Thyroid gland (tissue), 4 donors: ENCODE measurements around the gene CNTN5. TPM values are rescaled to one million over a fixed set of nuclear protein-coding genes. Genes with fewer than 3 reads are reported as not detected.

Experiments
- DNase-seq, 2 donors: peaks; one replicate each; pipeline ENCODE4 v3.0.0-alpha.2; 2019
- H3K27ac ChIP-seq, 3 donors: fragments of 200-600 bp; sonication (generic); 1 replicate in 2 of 3; 2 replicates in 1 of 3; pipeline ENCODE4 v1.5.1; 2016 to 2019; ENCODE audit warnings: mild to moderate bottlenecking in 1 of 3, moderate library complexity in 1 of 3
- H3K27me3 ChIP-seq: fragments of 200-600 bp; sonication (generic); one replicate; pipeline ENCODE4 v1.5.1; 2019
- H3K36me3 ChIP-seq, 2 donors: fragments of 200-600 bp; sonication (generic); one replicate each; pipeline ENCODE4 v1.5.1; 2016 to 2019
- H3K4me1 ChIP-seq, 2 donors: fragments of 200-600 bp; sonication (generic); one replicate each; pipeline ENCODE4 v1.5.1; 2017 to 2019
- H3K4me3 ChIP-seq, 3 donors: fragments of 200-600 bp; sonication (generic); replicated peaks in 1 of 3; 1 replicate in 2 of 3; 2 replicates in 1 of 3; pipeline ENCODE4 v1.5.1; 2016; ENCODE audit warnings: mild to moderate bottlenecking in 1 of 3
- H3K9me3 ChIP-seq: fragments of 200-600 bp; sonication (generic); one replicate; pipeline ENCODE4 v1.5.1; 2017
- POLR2A ChIP-seq, 2 donors: fragments of 450-650 bp; IDR thresholded peaks; one replicate each; pipeline ENCODE4 v1.6.1; 2017; ENCODE audit warnings: antibody characterized with exemption in 2 of 2, mild to moderate bottlenecking in 2 of 2, moderate library complexity in 1 of 2
- WGBS, 2 donors: methylation state at CpG; one replicate each; pipeline ENCODE4 v1.1.5; 2017; 5-methylcytosine and 5-hydroxymethylcytosine counted together
- intact Hi-C: fragments of 100-400 bp; cut with DNase I; formaldehyde crosslinking; loops from one replicate; pipeline ENCODE4 v1.15.1; 2023
- total RNA-seq, 4 donors: library from RNA; depleted of rRNA; stranded (reverse); fragments of >200 nt; gene quantifications; one replicate each; pipeline ENCODE4 v1.2.3, GENCODE V29; 2016
- TF ChIP-seq, protein P1 (sequence below), 6 experiments: fragments of 200-600 bp in 3 of 6; fragments of 450-650 bp in 3 of 6; sonication (generic) in 3 of 6; IDR thresholded peaks; one replicate each; pipeline ENCODE4 v1.5.1; 2016 to 2019; ENCODE audit warnings: antibody characterized with exemption in 6 of 6, mild to moderate bottlenecking in 2 of 6, inconsistent platforms in 1 of 6, moderate library complexity in 1 of 6

Gene CNTN5
- total RNA-seq, 4 donors from 2014 or later, result 1.9 to 14.3 (median 12.0) TPM

DNA sequence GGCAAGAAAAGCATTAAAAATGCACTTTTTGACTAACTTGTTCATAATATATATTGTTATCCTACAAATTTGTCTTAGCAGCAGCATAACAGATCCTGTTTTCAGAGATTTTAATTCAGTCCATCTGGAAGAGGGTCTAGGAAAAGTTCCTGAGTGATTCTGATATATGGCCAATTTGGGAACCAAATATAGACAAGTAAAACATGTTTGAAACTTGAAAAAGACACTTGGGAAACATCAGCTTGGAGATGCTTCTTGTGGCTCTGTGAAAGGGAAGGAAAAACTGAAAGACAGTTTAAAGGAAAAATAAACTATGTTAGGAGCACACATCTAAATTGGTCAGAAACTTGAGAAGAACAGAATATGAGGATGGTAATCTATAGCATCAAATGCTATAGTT, 697.5 kb downstream of the CNTN5 start:
- DNase-seq, result no peak
- Histone ChIP-seq H3K9me3 (no peaks in the 10 kb centered on the region), H3K4me1 (no peaks in the 10 kb centered on the region), H3K4me3 (no peak overlapping the region), H3K27me3 (no peaks in the 10 kb centered on the region), H3K36me3 (no peaks in the 10 kb centered on the region), H3K27ac (no peak overlapping the region)
- intact Hi-C loops, result no loop called here
- TF ChIP-seq, protein P1, sequence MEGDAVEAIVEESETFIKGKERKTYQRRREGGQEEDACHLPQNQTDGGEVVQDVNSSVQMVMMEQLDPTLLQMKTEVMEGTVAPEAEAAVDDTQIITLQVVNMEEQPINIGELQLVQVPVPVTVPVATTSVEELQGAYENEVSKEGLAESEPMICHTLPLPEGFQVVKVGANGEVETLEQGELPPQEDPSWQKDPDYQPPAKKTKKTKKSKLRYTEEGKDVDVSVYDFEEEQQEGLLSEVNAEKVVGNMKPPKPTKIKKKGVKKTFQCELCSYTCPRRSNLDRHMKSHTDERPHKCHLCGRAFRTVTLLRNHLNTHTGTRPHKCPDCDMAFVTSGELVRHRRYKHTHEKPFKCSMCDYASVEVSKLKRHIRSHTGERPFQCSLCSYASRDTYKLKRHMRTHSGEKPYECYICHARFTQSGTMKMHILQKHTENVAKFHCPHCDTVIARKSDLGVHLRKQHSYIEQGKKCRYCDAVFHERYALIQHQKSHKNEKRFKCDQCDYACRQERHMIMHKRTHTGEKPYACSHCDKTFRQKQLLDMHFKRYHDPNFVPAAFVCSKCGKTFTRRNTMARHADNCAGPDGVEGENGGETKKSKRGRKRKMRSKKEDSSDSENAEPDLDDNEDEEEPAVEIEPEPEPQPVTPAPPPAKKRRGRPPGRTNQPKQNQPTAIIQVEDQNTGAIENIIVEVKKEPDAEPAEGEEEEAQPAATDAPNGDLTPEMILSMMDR (IDR thresholded peaks at IDR 0.05), result no peak
- no peak for TF ChIP-seq POLR2A (IDR thresholded peaks at IDR 0.05)

- Histone ChIP-seq H3K27ac (no peak overlapping the region), H3K4me3 (no peak overlapping the region), H3K36me3 (no peaks in the 10 kb centered on the region), H3K27me3 (no peaks in the 10 kb centered on the region), H3K9me3 (no peaks in the 10 kb centered on the region), H3K4me1 (no peaks in the 10 kb centered on the region)
- intact Hi-C loops, result no loop called here
- 24 to 33% methylated on average over 4 of the region's 4 CpGs for WGBS, 2 donors
- TF ChIP-seq, protein P1 (IDR thresholded peaks at IDR 0.05), result peak in 5 of 6 experiments; percentile 12 to 63 (median 53)
- no peak for TF ChIP-seq POLR2A (IDR thresholded peaks at IDR 0.05)
- DNase-seq, result peak in 1 of 2 donors; percentile 2
Measured at GRCh38 chr11:99739464-99740089, 718.8 kb downstream of the CNTN5 start.

DNA sequence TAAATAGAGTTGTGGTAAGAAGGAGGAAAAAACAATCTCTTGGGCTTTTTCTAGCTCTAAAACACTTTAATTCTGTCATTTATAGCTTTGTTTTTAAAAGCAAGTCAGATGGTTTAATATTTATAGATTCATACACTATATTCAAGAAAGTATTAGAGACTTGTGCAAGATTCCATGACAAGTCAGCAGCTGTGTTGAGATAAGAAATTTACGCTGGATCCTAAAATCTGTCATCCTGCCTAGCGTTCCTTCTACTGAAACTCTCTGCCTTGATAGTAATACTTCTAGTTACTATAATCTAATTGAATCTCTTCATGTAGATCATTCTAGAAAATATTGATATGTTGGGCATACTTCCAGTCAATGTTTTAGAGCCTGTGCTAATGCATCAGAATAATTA, 721.8 kb downstream of the CNTN5 start:
- no peaks in the 10 kb centered on the region for H3K36me3 ChIP-seq
- WGBS, 2 donors, result 77 to 83% methylated on average over 2 of the region's 2 CpGs
- H3K4me3 ChIP-seq, result no peak overlapping the region
- no peak overlapping the region for H3K27ac ChIP-seq
- no peak for TF ChIP-seq POLR2A (IDR thresholded peaks at IDR 0.05)
- TF ChIP-seq, protein P1 (IDR thresholded peaks at IDR 0.05), result no peak
- DNase-seq, result no peak
- no peaks in the 10 kb centered on the region for H3K27me3 ChIP-seq
- intact Hi-C loops, result no loop called here
- no peaks in the 10 kb centered on the region for H3K9me3 ChIP-seq
- H3K4me1 ChIP-seq, result no peaks in the 10 kb centered on the region

- no peaks in the 10 kb centered on the region for H3K36me3 ChIP-seq
- intact Hi-C loops, result no loop called here
- H3K4me3 ChIP-seq, result no peak overlapping the region
- WGBS, 2 donors, result 79 to 80% methylated on average over 2 of the region's 2 CpGs
- no peak overlapping the region for H3K27ac ChIP-seq
- H3K9me3 ChIP-seq, result no peaks in the 10 kb centered on the region
- DNase-seq, result no peak
- no peaks in the 10 kb centered on the region for H3K27me3 ChIP-seq
- no peak for TF ChIP-seq POLR2A (IDR thresholded peaks at IDR 0.05)
- TF ChIP-seq, protein P1 (IDR thresholded peaks at IDR 0.05), result no peak
- H3K4me1 ChIP-seq, result no peaks in the 10 kb centered on the region
Measured at GRCh38 chr11:99759787-99760186, 739.0 kb downstream of the CNTN5 start.

DNA sequence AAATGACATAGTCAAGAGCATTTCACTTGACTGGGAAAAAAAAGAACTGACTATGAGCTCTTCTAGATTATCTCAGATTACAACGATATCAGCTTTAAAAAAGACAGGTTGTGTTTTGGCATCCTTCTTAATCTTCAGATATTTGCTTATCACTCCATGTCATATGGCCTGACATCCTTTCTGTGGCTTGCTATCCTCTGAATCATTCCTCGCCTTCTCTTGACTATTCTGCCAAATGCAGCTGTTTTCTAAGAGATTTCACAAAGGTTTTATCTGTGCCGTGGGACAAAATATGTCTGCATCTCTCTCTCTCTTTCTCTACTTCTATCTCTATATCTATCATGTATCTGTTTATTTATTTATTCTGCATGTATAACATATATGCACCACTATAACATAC, 746.1 kb downstream of the CNTN5 start:
- DNase-seq, result no peak
- intact Hi-C loops, result no loop called here
- H3K27ac ChIP-seq, result no peak overlapping the region
- no peaks in the 10 kb centered on the region for H3K36me3 ChIP-seq
- no peaks in the 10 kb centered on the region for H3K27me3 ChIP-seq
- H3K4me3 ChIP-seq, result no peak overlapping the region
- 83 to 86% methylated on average over 3 of the region's 3 CpGs for WGBS, 2 donors
- no peaks in the 10 kb centered on the region for H3K9me3 ChIP-seq
- TF ChIP-seq, protein P1 (IDR thresholded peaks at IDR 0.05), result no peak
- TF ChIP-seq POLR2A (IDR thresholded peaks at IDR 0.05), result no peak
- H3K4me1 ChIP-seq, result no peaks in the 10 kb centered on the region
